ENCODE results near the gene CFAP45. TPM values are rescaled to one million over a fixed set of nuclear protein-coding genes. Genes with fewer than 3 reads are reported as not detected.

Gene CFAP45
- total and polyA plus RNA-seq, 2 of the 8 experiments (the other 6 are each of a cell fraction or from before 2014, with no cell fraction given): 0.05 TPM; not detected in 1

GRCh38 chr1:159933347-159933746 lies 33.4 kb upstream of the CFAP45 start:
- Histone ChIP-seq H3K27me3 (replicated peaks in 1 of 4; ENCODE audit: control insufficient read depth in 3 of 4, extremely low read depth in 1 of 4, insufficient read depth in 3 of 4, low read length in 3 of 4) (no peaks in the 10 kb centered on the region), H3K14ac (ENCODE audit: insufficient read length) (no peak overlapping the region), H4K8ac (ENCODE audit: extremely low read depth, insufficient read depth, low read length) (no peak overlapping the region), H2BK15ac (ENCODE audit: low read length) (no peak overlapping the region), H2BK5ac (ENCODE audit: low read depth, low read length) (no peak overlapping the region), H3K9me3 (ENCODE audit: insufficient read depth in 2 of 2, low read depth in 1 of 2, low read length in 1 of 2) (no peaks in the 10 kb centered on the region), H2AK5ac (ENCODE audit: low read depth, low read length) (no peak overlapping the region), H2AFZ (ENCODE audit: low read length) (no peak overlapping the region), H3K4me2 (ENCODE audit: insufficient read depth in 1 of 2, low read depth in 2 of 2, low read length in 2 of 2) (no peak overlapping the region), H2BK20ac (ENCODE audit: low read length) (no peak overlapping the region), H3K56ac (replicated peaks; ENCODE audit: insufficient read length, low read depth, low read length) (no peak overlapping the region), H4K91ac (replicated peaks; ENCODE audit: insufficient read length, low read length) (no peak overlapping the region), H3K23ac (ENCODE audit: insufficient read length) (no peak overlapping the region), H4K5ac (ENCODE audit: insufficient read length, low read depth, low read length) (no peak overlapping the region), H3K4ac (replicated peaks; ENCODE audit: insufficient read length, low read depth, low read length) (peak overlapping the region; percentile 32), H3K18ac (ENCODE audit: extremely low read depth, low read length) (no peak overlapping the region), H2BK120ac (replicated peaks; ENCODE audit: low read depth, low read length) (no peak overlapping the region), H3K4me1 (replicated peaks in 1 of 4; ENCODE audit: control insufficient read depth in 3 of 4, insufficient read depth in 4 of 4, low read length in 3 of 4) (peaks cover 0 to 10% (median 7%) of the 10 kb centered on the region in 4 experiments; a peak in 6 of 7 replicates), H3K27ac (ENCODE audit: low read depth, low read length) (no peak overlapping the region), H3K9ac (replicated peaks in 1 of 4; ENCODE audit: extremely low read depth in 1 of 4, low read depth in 3 of 4, low read length in 3 of 4) (no peak overlapping the region), H2BK12ac (ENCODE audit: low read depth, low read length) (no peak overlapping the region), H3K23me2 (ENCODE audit: low read depth, low read length) (no peaks in the 10 kb centered on the region; the same call in 1 of the 2 replicates), H4K20me1 (replicated peaks in 1 of 2; ENCODE audit: control insufficient read depth in 1 of 2, insufficient read depth in 2 of 2, low read length in 2 of 2) (peaks cover 0 to 3% of the 10 kb centered on the region in 2 experiments), H3K36me3 (ENCODE audit: control insufficient read depth in 2 of 4, insufficient read depth in 4 of 4, low read length in 3 of 4) (peaks cover 3 to 32% (median 17%) of the 10 kb centered on the region in 4 experiments; a peak in 6 of 8 replicates), H3K79me2 (ENCODE audit: control insufficient read depth in 1 of 2, insufficient read depth in 2 of 2, low read length in 2 of 2) (no peaks in the 10 kb centered on the region), H3K4me3 (ENCODE audit: extremely low read depth in 1 of 4, insufficient read depth in 2 of 4, low read depth in 3 of 4, low read length in 4 of 4) (no peak overlapping the region), H3K79me1 (ENCODE audit: low read depth, low read length) (no peaks in the 10 kb centered on the region)
- POLR2A ChIA-PET (ENCODE audit: partially characterized antibody): interaction anchor here (0.9 to 4.6 kb wide), 3 partner anchors 12 to 16 kb away, joined by 3 to 19 read pairs (median 15); partner anchors contain the start of gene IGSF9
- no peak for DNase-seq (ENCODE audit: low read depth in 1 of 2, low spot score in 2 of 2)
- FAIRE-seq: no peak
- WGBS, 2 experiments (ENCODE audit: extremely low coverage in 1 of 2, insufficient coverage in 1 of 2, insufficient read length in 1 of 2, insufficient replicate concordance in 2 of 2, low coverage in 1 of 2, low lambda C conversion rate in 2 of 2, missing lambda C conversion rate in 1 of 2): 98% methylated on average over 4 of the region's 4 CpGs; no CpG with 5 or more reads in 1 of the 2 experiments
- TF ChIP-seq CREB1 (IDR thresholded peaks at IDR 0.05) (no peak), YY1 (IDR thresholded peaks at IDR 0.05; ENCODE audit: low read depth, low read length) (no peak), ATF2 (IDR thresholded peaks at IDR 0.05; ENCODE audit: low read length) (no peak)
- CTCF ChIA-PET (ENCODE audit: partially characterized antibody): interaction anchor here (0.7 to 35.5 kb wide), 14 partner anchors 7 to 168 kb away, joined by 3 to 696 read pairs (median 5); partner anchors contain the start of genes IGSF9, SLAMF9 and TAGLN2

All from H1 (cell line).